IMR-90 (cell line): ENCODE measurements around the gene PTRHD1. TPM values are rescaled to one million over a fixed set of nuclear protein-coding genes. Genes with fewer than 3 reads are reported as not detected.

Source experiments
- ATAC-seq: fragments of 200-7000 bp; cut with Tn5 transposase; 2 replicates; pipeline ENCODE4 v1.9.1; 2020; ENCODE audit warnings: low read depth, mild to moderate bottlenecking, moderate library complexity
- BruUV-seq: library from RNA; stranded (reverse); fragments of 400-500 nt; replicated peaks from 2 replicates; lab custom pipeline; 2021; lab: Mats Ljungman, UMichigan
- CTCF ChIA-PET: fragments of 300-600 bp; formaldehyde crosslinking; extraction: SDS; loops from one replicate; lab custom pipeline; 2021; ENCODE audit warnings: antibody characterized with exemption; lab: Yijun Ruan, JAX
- POLR2A ChIA-PET: fragments of 300-600 bp; sonication (Branson Sonifier 250); formaldehyde crosslinking; loops from one replicate; lab custom pipeline; 2022; ENCODE audit warnings: antibody characterized with exemption; ENCODE audit not compliant: unreplicated experiment; lab: Charles Lee
- DNase-seq: peaks from one replicate; pipeline ENCODE4 v3.0.0; 2013
- H2AFZ ChIP-seq: replicated peaks from 2 replicates; pipeline ENCODE3; 2013; ENCODE audit warnings: low read length, mild to moderate bottlenecking; ENCODE audit not compliant: poor library complexity
- H2AK5ac ChIP-seq: 2 replicates; pipeline ENCODE4 v1.6.1; 2013; ENCODE audit warnings: low read depth, low read length, inconsistent platforms
- H2AK9ac ChIP-seq: replicated peaks from 2 replicates; pipeline ENCODE3; 2013; ENCODE audit warnings: mild to moderate bottlenecking, low read depth, low read length, moderate library complexity; ENCODE audit not compliant: poor library complexity
- H2BK120ac ChIP-seq: 2 replicates; pipeline ENCODE4 v1.6.1; 2013; ENCODE audit warnings: low read depth, low read length, inconsistent platforms
- H2BK15ac ChIP-seq: 3 replicates; pipeline ENCODE4 v1.6.1; 2013; ENCODE audit warnings: low read depth, low read length, inconsistent platforms
- H2BK20ac ChIP-seq: 2 replicates; pipeline ENCODE4 v1.6.1; 2013; ENCODE audit warnings: low read depth, mild to moderate bottlenecking, inconsistent platforms, low read length, moderate library complexity
- H2BK5ac ChIP-seq: 2 replicates; pipeline ENCODE4 v1.6.1; 2013; ENCODE audit warnings: mild to moderate bottlenecking, low read depth, low read length, inconsistent platforms; ENCODE audit not compliant: poor library complexity, severe bottlenecking
- H3K14ac ChIP-seq: replicated peaks from 2 replicates; pipeline ENCODE4 v1.6.1; 2013; ENCODE audit warnings: low read depth, low read length, inconsistent platforms
- H3K18ac ChIP-seq: 2 replicates; pipeline ENCODE4 v1.6.1; 2013; ENCODE audit warnings: low read depth, low read length, control low read depth
- H3K23ac ChIP-seq: 2 replicates; pipeline ENCODE4 v1.6.1; 2013; ENCODE audit warnings: low read depth, low read length, inconsistent platforms
- H3K27ac ChIP-seq: 2 replicates; pipeline ENCODE4 v1.5.1; 2013; ENCODE audit warnings: mild to moderate bottlenecking, control low read depth, low read length; ENCODE audit not compliant: insufficient read depth
- H3K27me3 ChIP-seq: 2 replicates; pipeline ENCODE4 v1.6.1; 2013; ENCODE audit warnings: low read length; ENCODE audit not compliant: control insufficient read depth, insufficient read depth
- H3K36me3 ChIP-seq: 2 replicates; pipeline ENCODE4 v1.6.1; 2013; ENCODE audit warnings: low read length, mixed read lengths; ENCODE audit not compliant: control insufficient read depth, insufficient read depth
- H3K4ac ChIP-seq: 2 replicates; pipeline ENCODE4 v1.6.1; 2013; ENCODE audit warnings: low read depth, low read length, inconsistent platforms
- H3K4me1 ChIP-seq: 2 replicates; pipeline ENCODE4 v1.6.1; 2013; ENCODE audit warnings: low read length, mixed read lengths; ENCODE audit not compliant: control insufficient read depth, insufficient read depth
- H3K4me2 ChIP-seq: 2 replicates; pipeline ENCODE4 v1.6.1; 2013; ENCODE audit warnings: low read depth, mild to moderate bottlenecking, control low read depth, low read length, moderate library complexity
- H3K4me3 ChIP-seq: 2 replicates; pipeline ENCODE4 v1.5.1; 2013; ENCODE audit warnings: low read depth, mild to moderate bottlenecking, control low read depth, low read length, moderate library complexity; ENCODE audit not compliant: insufficient read depth
- H3K56ac ChIP-seq: 2 replicates; pipeline ENCODE4 v1.6.1; 2013; ENCODE audit warnings: low read length, inconsistent platforms; ENCODE audit not compliant: insufficient read depth; ENCODE audit errors: extremely low read depth
- H3K79me1 ChIP-seq, 2 experiments: 2 replicates each; pipeline ENCODE4 v1.6.1; 2013; ENCODE audit warnings: low read length in 2 of 2, inconsistent platforms in 1 of 2, low read depth in 1 of 2
- H3K9ac ChIP-seq: 2 replicates; pipeline ENCODE4 v1.6.1; 2013; ENCODE audit warnings: low read depth, low read length, control low read depth
- H3K9me1 ChIP-seq: 2 replicates; pipeline ENCODE4 v1.6.1; 2013; ENCODE audit warnings: low read length, inconsistent platforms; ENCODE audit not compliant: insufficient read depth
- H3K9me3 ChIP-seq: 2 replicates; pipeline ENCODE4 v1.6.1; 2013; ENCODE audit warnings: low read length; ENCODE audit not compliant: control insufficient read depth, insufficient read depth
- H4K20me1 ChIP-seq: 2 replicates; pipeline ENCODE4 v1.6.1; 2013; ENCODE audit warnings: low read length, inconsistent platforms; ENCODE audit not compliant: insufficient read depth
- H4K5ac ChIP-seq: 2 replicates; pipeline ENCODE4 v1.6.1; 2013; ENCODE audit warnings: mild to moderate bottlenecking, low read depth, low read length, control low read depth
- H4K8ac ChIP-seq, 2 experiments: 2 replicates each; pipeline ENCODE4 v1.6.1; 2013; ENCODE audit warnings: low read depth in 2 of 2, low read length in 2 of 2, control low read depth in 1 of 2, inconsistent platforms in 1 of 2
- H4K91ac ChIP-seq: 2 replicates; pipeline ENCODE4 v1.6.1; 2013; ENCODE audit warnings: low read depth, low read length, inconsistent platforms; ENCODE audit not compliant: insufficient read depth
- CTCF ChIP-seq: conservative IDR thresholded peaks from 2 replicates; pipeline ENCODE4 v1.5.1; 2012; ENCODE audit warnings: mild to moderate bottlenecking, low read depth, low read length, improper control_type of control experiment
- ELK1 ChIP-seq: fragments of 150-350 bp; IDR thresholded peaks from 2 replicates; pipeline ENCODE4 v1.6.1; 2016; ENCODE audit warnings: low read depth, mild to moderate bottlenecking, low read length, moderate library complexity, borderline replicate concordance
- FOS ChIP-seq: fragments of 150-350 bp; IDR thresholded peaks from 2 replicates; pipeline ENCODE4 v1.6.1; 2016; ENCODE audit warnings: low read depth, low read length
- MAFK ChIP-seq: IDR thresholded peaks from 2 replicates; pipeline ENCODE4 v1.6.1; 2012; ENCODE audit warnings: low read depth, low read length, improper control_type of control experiment
- MAZ ChIP-seq: IDR thresholded peaks from 2 replicates; pipeline ENCODE4 v1.6.1; 2012; ENCODE audit warnings: low read depth, mild to moderate bottlenecking, low read length, improper control_type of control experiment, moderate library complexity, borderline replicate concordance
- MXI1 ChIP-seq: IDR thresholded peaks from 2 replicates; pipeline ENCODE4 v1.6.1; 2012; ENCODE audit warnings: low read depth, mild to moderate bottlenecking, low read length, moderate library complexity, borderline replicate concordance
- NFE2L2 ChIP-seq: fragments of 150-350 bp; IDR thresholded peaks from 2 replicates; pipeline ENCODE4 v1.6.1; 2016; ENCODE audit warnings: low read depth, mild to moderate bottlenecking, low read length
- POLR2A ChIP-seq: IDR thresholded peaks from 2 replicates; pipeline ENCODE4 v1.6.1; 2012; ENCODE audit warnings: mild to moderate bottlenecking, low read depth, low read length
- SMC3 ChIP-seq: fragments of 150-350 bp; IDR thresholded peaks from 2 replicates; pipeline ENCODE4 v1.6.1; 2016; ENCODE audit warnings: low read depth, mild to moderate bottlenecking, antibody characterized with exemption, low read length, moderate library complexity
- USF2 ChIP-seq: fragments of 150-350 bp; IDR thresholded peaks from 2 replicates; pipeline ENCODE4 v1.6.1; 2017; ENCODE audit warnings: mild to moderate bottlenecking, antibody characterized with exemption, low read length, low read depth
- WGBS, 2 experiments: methylation state at CpG; one replicate each; pipeline versions ENCODE4 v1.1.5 to v1.1.7; 2013; ENCODE audit warnings: missing lambda C conversion rate in 2 of 2; ENCODE audit not compliant: insufficient read length in 1 of 2; ENCODE audit errors: extremely low coverage in 2 of 2; 5-methylcytosine and 5-hydroxymethylcytosine counted together
- dilution Hi-C: fragments of 300-500 bp; cut with HindIII; formaldehyde crosslinking; loops from one replicate; pipeline ENCODE4 v1.14.3; 2018; ENCODE audit warnings: low sequenced_read_pairs; ENCODE audit not compliant: unreplicated experiment
- in situ Hi-C: fragments of 300-500 bp; cut with MboI; formaldehyde crosslinking; loops from 3 replicates; pipeline ENCODE4 v1.14.3; 2019; ENCODE audit warnings: low sequenced_read_pairs, inconsistent platforms, mixed read lengths
- intact Hi-C: fragments of 100-400 bp; cut with micrococcal nuclease; formaldehyde crosslinking; loops from 2 replicates; pipeline ENCODE4 v1.10.0; 2022
- polyA plus RNA-seq, 3 experiments: library from polyadenylated mRNA; depleted of rRNA; stranded (reverse); fragments of >200 nt; gene quantifications; 2 replicates each; pipeline ENCODE4 v1.2.3, GENCODE V29; 2012; ENCODE audit warnings: low replicate concordance in 1 of 3
- total RNA-seq: library from RNA; depleted of rRNA; stranded (reverse); fragments of >200 nt; gene quantifications from 2 replicates; pipeline ENCODE4 v1.2.3, GENCODE V29; 2012

PTRHD1 gene
- total and polyA plus RNA-seq, 2 of the 4 experiments (the other 2 are of a cell fraction): 11.7 to 30.9 TPM

- H3K4ac ChIP-seq: no peak overlapping the region
- dilution Hi-C loops (no loop called here), intact Hi-C loops (no loop called here), in situ Hi-C loops (loop anchor here (10.0 kb wide), 1 partner anchor 294 kb away; no protein-coding TSS in a partner anchor)
- ATAC-seq (no peak), DNase-seq (no peak)
- TF ChIP-seq MXI1 (no peak), MAZ (no peak), CTCF (no peak), ELK1 (no peak), MAFK (no peak), NFE2L2 (no peak), POLR2A (no peak), FOS (no peak), SMC3 (no peak), USF2 (no peak)
- no peak overlapping the region for H2AK9ac ChIP-seq
- H3K9me1 ChIP-seq: no peaks in the 10 kb centered on the region
- no peaks in the 10 kb centered on the region for H3K27me3 ChIP-seq
- peaks cover 41% of the 10 kb centered on the region for H3K36me3 ChIP-seq
- no peak overlapping the region for H2BK20ac ChIP-seq
- H3K14ac ChIP-seq: no peak overlapping the region
- no peaks in the 10 kb centered on the region for H3K4me1 ChIP-seq
- no peak overlapping the region for H3K4me2 ChIP-seq
- H3K27ac ChIP-seq: no peak overlapping the region
- no peaks in the 10 kb centered on the region for H3K9me3 ChIP-seq
- H4K91ac ChIP-seq: no peak overlapping the region
- no peak overlapping the region for H4K8ac ChIP-seq
- H2BK5ac ChIP-seq: no peak overlapping the region
- no peak overlapping the region for H3K18ac ChIP-seq
- H2BK120ac ChIP-seq: no peak overlapping the region
- 90% methylated on average over 9 of the region's 26 CpGs; no CpG with 5 or more reads in 1 of the 2 experiments for WGBS, 2 experiments
- no peak overlapping the region for H3K23ac ChIP-seq
- no peak overlapping the region for H3K56ac ChIP-seq
- BruUV-seq: no TSS peak
- no peak overlapping the region for H3K9ac ChIP-seq
- no peaks in the 10 kb centered on the region for H3K79me1 ChIP-seq
- ChIA-PET POLR2A (no interaction called here), CTCF (no interaction called here)
- no peak overlapping the region for H3K4me3 ChIP-seq
- H2AK5ac ChIP-seq: no peak overlapping the region
- no peak overlapping the region for H2AFZ ChIP-seq
- H2BK15ac ChIP-seq: no peak overlapping the region
- no peak overlapping the region for H4K5ac ChIP-seq
- no peaks in the 10 kb centered on the region; the same call in 1 of the 2 replicates for H4K20me1 ChIP-seq
These were observed 48.1 kb upstream of the PTRHD1 start for GRCh38 chr2:24840962-24841945.
